GM18951 (cell line): Measurements from ENCODE around the gene SYTL2.
"Not testable (repeated sequence)": the region's sequence is repeated elsewhere in the genome, so short reads cannot be mapped to it uniquely, and the experiment has no call there.

ENCODE experiments used
- POLR2A ChIP-seq: IDR thresholded peaks from 4 replicates; pipeline ENCODE4 v1.6.1; 2011; ENCODE audit warnings: mild to moderate bottlenecking; ENCODE audit not compliant: insufficient read length, insufficient read depth; ENCODE audit errors: extremely low read depth
- in situ Hi-C: fragments of 300-500 bp; cut with MboI; formaldehyde crosslinking; loops from one replicate; pipeline ENCODE4 v1.12.0; 2022; ENCODE audit warnings: low sequenced_read_pairs, mixed read lengths, inconsistent platforms; ENCODE audit not compliant: unreplicated experiment

Gene SYTL2

DNA sequence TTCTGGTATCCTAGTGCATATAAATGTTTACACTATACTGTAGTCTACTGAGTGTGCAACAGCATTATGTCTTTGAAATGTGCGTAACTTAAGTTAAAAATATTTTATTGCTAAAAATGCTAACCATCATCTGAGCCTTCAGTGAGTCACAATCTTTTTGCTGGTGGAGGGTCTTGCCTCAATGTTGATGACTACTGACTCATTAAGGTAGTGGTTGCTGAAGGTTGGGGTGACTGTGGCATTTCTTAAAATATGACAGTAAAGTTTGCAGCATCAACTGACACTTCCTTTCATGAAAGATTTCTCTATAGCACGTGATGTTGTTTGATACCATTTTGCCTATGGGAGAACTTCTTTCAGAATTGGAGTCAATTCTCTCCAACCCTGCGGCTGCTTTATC, 137.5 kb downstream of the SYTL2 start:
- in situ Hi-C loops = no loop called here
- TF ChIP-seq POLR2A = no peak

DNA sequence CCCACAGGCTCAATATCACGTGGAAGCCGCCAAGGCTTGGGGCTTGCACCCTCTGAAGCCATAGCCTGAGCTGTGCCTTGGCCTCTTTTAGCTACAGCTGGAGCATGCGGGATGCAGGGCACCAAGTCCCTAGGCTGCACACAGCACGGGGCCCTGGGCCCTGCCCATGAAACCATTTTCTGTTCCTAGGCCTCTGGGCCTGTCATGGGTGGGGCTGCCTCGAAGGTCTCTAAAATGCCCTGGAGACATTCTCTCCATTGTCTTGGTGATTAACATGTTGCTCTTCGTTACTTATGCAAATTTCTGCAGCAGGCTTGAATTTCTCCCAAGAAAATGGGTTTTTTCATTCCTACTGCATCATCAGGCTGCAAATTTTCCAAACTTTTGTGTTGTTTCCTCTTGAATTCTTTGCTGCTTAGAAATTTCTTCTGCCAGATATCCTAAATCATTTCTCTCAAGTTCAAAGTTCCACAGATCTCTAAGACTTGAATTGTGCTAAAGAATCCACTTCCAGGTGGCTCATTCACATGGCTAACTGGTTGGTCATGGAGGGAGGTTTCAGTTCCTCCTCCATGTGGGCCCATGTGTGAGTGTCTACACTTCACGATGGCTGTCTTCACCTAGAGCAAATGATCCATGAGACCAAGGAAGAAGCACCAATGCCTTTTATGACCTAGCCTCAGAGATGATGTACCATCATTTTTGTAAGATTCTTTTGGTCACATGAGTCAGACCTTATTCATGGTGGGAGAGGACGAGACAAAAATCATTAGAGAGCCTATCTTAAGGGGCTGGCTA, 138.6 kb downstream of the SYTL2 start:
- in situ Hi-C loops = no loop called here
- TF ChIP-seq POLR2A = no peak

DNA sequence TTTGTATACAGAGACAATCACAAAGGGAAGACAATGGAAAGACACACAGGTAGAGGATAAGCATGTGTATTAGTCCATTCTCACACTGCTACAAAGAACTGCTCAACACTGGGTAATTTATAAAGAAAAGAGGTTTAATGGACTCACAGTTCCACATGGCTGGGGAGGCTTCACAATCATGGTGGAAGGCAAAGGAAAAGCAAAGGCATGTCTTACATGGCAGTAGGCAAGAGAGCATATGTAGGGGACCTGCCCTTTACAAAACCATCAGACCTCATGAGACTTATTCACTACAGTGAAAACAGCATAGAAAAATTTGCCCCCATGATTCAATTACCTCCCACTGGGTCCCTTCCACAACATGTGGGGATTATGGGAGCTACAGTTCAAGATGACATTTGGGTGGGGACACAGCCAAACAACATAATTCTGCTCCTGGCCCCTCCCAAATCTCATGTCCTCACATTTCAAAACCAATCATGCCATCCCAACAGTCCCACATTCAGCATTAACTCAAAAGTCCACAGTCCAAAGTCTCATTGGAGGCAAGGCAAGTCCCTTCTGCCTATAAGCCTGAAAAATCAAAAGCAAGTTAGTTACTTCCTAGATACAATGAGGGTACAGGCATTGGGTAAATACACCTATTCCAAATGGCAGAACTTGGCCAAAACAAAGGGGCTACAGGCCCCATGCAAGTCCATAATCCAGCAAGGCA, 139.8 kb downstream of the SYTL2 start:
- in situ Hi-C loops = not testable (repeated sequence)

DNA sequence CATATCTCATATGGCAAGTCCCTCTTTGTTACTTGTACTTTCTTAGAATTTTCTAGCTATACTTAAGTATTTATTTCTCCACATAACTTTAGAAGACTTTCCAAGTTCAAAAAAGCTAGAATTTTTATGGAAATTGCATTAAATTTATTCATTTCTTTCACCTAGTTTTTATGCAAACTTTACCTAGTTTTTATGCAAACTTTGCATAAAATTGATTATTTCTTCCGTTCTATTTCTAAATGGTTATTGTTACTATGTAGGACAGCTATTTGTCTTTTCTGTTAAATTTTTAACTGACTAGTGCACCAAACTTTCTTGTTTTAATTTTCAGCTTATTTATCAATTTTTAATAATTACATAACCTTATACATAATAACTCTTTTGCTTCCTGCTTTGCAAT, 142.8 kb downstream of the SYTL2 start:
- TF ChIP-seq POLR2A = no peak
- in situ Hi-C loops = no loop called here

DNA sequence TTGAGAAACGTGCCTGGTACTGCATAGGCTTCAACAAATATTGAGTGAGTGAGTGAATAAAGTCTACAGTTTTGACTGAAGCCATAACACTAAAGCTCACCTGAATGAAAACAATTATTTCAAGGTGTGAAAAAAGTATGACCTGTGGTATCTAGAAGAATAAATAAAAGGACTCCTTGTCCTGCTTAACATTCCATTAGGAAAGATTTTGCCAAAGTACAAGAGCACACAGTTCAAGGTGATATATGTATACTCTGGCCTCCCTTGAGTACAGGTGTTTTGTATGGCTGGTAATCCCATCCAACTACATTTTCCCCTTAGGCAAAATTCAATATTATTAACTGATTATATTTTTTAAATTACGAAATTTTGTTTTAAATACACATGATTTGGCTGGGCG, 144.3 kb downstream of the SYTL2 start:
- in situ Hi-C loops = no loop called here

DNA sequence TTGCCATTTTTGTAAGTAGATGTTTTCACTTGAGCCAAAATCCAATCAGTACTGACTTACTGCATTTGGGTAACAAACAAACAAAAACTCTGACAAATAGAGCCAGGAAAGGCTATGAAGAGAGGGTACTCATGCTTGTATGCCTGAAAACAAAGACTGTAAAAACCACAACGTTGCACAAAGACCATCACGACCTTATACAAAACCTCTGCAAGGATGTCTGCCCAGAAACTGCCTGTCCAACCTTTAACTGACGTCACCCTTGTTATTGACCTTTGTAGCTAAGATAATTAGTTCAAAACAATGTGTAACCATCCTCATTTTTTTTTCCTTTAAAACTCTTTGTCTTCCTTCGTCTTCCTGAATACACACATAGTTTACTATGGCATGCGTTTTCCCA, 145.2 kb downstream of the SYTL2 start:
- in situ Hi-C loops = no loop called here
- TF ChIP-seq POLR2A = no peak

More for the DNA sequence above, 144.3 kb downstream of the SYTL2 start:
- no peak for TF ChIP-seq POLR2A

DNA sequence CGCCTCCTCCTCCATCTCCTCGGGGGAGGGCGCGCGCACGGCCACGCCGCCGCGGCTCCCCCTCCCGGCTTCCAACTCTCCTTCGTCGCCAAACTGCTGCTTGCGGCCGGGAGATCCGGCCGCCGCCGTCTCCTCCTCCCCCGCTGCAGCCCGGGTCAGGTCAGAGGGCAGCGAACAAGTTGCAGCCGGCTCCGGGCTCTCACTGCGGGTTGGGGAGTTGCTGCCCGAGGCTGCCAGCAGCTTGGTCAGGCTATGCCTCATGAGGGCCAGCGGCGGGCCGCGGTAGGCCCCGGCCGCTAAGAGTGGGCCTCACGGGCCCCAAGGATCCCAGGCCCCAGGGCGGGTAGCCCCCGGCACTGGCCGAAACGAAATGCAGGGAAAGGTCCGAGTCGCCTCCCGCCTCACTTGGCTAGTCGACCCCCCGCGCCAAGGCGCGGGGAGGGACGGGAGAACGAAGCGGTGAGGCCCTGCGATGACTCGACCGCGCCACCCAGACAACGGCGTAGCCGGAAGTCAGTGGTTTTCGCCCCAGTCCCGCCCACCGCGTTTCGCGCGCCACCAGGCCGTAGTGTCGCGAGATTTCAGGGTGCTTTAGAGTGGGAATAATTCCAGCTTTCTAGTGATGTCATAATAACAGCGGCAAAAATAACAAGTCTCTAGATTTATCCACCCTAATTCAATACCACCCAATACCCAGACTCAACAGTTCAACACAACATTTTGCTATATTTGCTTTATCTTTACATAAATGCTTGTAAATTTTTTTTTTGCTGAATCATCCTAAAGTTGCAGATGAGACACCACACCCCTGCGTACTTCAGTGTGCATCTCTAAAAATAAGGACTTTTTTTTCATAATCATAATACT, 146.1 kb downstream of the SYTL2 start, which contains the start of gene CREBZF:
Gene CREBZF (minus strand): TSS at position 515 of the 867 bp plus-strand sequence. CDS start 254 bp downstream, at position 261.
- in situ Hi-C loops = no loop called here
- peak; percentile 94 for TF ChIP-seq POLR2A

DNA sequence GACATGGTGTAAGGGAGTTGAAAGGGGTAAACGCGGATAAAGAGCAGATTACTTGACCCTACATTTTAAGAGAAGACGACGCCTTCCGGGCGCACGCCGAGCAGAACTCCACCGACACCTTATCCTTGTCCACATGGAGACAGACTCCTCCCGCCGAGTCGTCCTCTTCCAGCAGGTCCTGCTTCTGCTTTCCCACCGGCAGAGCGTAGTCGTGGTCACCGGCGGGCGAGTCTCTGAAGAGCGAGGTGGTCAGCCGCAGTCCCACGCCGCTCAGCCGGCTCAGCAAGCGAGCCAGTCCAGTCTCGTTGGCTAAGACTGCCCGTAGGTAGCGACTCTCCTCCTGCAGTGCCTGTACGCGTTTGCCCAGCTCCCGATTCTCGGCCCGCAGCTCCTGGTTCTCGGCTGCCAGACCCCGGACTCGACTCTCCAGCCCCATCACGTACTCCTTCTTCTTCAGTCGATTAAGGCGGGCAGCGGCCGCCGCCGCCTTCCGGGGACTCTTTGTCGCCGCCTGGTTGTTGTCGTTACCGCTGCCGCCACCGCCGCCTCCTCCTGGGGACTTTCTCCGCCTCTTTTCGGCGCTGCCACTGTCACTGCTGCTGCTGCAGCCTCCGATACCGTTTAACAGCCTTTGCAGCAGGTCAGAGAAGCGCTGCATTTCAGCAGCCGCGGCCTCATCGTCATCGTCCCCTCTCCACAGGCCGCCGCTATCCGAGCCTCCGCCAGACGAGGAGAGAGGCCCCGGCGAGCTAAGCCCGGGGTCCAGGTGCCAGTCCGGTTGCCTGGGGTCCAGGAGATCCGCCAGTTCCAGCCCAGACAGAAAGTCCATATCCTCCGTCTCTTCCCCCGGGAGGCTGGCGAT, 147.0 kb downstream of the SYTL2 start:
- in situ Hi-C loops = no loop called here
- peak; percentile 52 for TF ChIP-seq POLR2A

DNA sequence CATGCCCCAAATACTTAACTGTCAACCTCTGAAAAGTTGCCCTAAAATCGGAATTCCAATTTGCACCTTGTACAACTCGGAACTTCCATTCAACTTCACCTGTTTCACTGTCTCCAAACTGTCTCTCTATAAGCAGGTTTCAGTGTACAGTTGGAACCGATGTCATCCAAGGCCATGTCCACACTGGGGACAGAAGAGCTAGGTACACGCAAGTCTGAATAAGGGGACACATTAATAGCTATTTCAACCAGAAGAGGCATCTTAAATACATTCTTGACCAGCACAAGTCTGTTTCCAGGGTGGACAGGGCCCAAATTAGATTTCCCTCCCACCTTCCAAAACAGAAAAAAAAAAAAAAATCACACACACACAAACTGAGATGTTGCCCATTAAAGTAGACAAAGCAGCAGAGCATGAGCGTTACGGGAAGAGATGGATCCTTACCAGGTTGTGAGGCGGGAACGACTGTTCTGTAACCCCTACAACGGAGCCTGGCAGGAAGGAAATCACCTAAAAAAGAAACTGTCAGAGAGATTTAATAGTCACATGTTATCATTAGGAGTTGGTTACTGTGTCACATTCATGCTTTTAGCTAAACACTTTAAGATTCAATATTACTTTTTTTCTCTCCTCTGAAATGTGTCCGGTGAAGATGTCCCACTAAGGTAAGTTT, 147.7 kb downstream of the SYTL2 start:
- in situ Hi-C loops = no loop called here
- no peak for TF ChIP-seq POLR2A

DNA sequence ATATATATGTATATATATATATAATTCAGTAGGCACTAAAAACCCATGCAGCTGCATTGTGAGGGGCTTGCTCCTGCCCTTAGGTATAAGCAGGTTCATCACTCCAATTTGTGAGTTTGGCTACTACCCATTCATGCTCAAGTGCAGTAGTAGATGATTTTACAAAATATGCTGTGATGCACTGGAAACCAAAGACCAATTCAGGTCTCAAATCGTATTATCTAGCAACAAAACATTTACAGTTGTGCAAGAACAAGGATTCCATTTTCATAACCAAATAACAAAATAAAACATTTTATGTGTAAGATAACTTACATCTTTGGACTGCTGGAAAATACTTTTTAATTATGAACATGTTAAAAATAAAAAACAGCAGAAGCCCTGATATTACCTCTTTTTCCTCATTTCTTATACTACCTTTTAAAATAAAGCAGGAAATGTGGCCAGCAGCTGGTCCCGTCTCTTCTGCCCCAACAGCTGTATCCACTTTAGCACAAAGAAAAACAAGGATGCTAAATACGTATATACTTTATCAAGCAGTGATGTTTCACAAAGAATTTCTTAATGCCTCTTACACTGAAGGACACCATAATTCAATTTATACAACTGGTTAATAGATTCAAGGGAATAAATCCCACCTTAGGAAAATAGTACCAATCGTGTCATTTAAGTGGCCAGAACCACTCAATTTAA, 148.8 kb downstream of the SYTL2 start:
- in situ Hi-C loops = no loop called here
- TF ChIP-seq POLR2A = no peak

DNA sequence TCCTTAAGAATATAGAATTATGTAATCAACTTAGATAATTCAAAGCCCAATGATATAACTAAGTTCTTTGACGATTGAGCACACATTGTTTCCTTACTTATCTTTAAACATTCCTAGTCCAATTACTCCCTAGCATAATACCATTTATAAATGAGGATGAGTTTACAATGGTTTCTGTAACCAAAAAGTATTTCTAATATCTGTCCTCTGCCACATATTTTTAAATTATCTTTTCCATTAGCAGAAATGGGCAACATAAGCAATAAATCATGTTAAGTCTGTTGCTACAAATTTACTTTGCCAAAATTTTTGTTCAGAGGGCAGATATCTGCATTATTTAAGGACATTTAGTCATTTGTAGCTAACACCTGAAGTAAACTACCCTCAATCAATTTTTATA, 152.8 kb downstream of the SYTL2 start:
- no peak for TF ChIP-seq POLR2A
- in situ Hi-C loops = no loop called here
